ENCODE measurements around the gene PTPA. TPM values are rescaled to one million over a fixed set of nuclear protein-coding genes. Genes with fewer than 3 reads are reported as not detected.

Gene PTPA
- 121 and 129 TPM in 2 replicates for total RNA-seq

DNA sequence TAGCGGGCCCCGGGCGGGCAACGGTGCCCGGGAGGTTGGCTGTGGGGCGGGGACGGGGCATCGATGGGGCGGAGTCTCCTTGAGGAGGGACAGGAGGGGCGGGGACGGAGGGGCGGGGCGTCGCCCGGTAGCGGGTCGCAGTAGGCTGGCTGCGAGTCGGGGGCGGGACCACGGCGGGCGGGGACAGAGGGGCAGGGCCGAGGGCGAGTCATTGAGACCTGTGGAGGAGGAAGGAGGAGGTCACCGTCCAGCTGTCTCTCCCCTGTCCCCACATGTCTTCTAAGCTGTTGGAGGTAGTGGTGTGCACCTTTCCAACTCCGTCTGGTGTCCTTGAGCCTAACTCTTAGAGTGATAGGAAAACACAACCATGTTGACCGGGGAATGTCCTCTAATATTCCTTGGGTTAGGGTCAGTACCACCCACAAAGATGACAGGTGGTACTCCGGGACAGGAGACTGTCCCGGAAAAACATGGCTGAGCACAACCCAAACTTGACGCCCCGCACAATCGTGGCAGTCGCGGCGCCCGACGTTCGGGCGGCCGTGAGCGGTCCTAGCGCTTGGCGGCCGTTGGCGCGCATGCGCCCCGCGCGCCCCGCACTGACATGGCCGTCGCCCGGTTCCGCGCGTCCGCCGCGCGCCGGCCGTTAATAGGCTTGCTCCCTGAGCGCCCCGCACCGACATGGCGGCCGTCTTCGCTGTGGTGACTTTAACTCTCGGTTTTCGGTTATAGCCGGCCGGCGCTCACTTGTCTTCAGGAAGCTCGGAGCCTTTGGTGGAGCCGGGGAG is at the start of gene PTPA, which contains the start of gene CRAT:
PTPA (plus strand) TSS at position 676 of the 788 bp plus-strand sequence. CDS start 186 bp downstream, outside the sequence.
CRAT (minus strand) TSS at position 54 of the 788 bp plus-strand sequence. CDS start 284 bp downstream, outside the sequence.

GRCh38 chr9:129080601-129081387 is 30.4 kb upstream of the PTPA start, which contains the start of gene DOLPP1:
TSS of gene DOLPP1 (plus strand) at chr9:129081111. CDS start at chr9:129081132, 21 bp downstream.

DNA sequence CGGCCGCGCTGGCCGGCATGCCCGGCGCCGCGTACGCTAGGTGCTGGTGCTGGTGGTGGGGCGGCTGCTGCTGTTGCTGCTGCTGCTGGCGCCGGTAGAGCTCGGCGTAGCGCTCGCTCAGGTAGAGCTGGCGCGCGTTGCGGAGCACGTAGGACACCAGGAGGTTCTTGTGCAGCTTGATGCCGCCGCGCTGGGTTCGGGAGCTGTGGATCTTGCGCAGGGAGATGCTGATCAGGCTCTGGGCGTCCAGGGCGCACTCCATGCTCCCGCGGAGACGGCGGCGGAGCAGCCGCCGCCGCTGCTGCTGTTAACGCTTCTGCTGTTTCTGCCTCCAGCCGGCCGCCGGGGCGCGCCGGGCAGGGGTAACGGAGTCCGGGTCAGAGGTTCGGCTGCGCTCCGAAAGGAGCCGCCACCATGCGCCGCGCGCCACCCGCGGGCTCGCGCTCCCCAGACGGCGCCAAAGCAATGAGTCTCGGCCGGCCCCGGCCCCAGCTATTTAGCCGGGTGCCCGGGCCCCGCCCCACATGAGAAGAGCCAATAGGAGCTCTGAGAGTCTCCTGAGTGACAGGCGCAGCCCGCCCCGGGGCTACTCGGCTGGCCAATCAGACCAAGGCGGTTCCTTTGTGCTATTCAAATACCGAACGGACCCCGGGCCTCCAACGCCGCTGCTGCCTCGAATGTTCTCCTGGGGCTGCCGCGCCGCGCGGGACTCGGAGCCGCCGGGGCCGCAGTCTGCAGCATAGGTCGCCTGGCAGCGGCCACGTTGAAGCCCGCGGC is 66.8 kb downstream of the PTPA start, which contains the start of gene IER5L:
IER5L (minus strand) TSS at position 471 of the 777 bp plus-strand sequence; CDS start at position 262, 209 bp downstream.

Other genes starting within 250 kb of the PTPA start
- gene KYAT1, start 229.5 kb upstream of the PTPA start, total RNA-seq, result 12.2 and 13.4 TPM in 2 replicates
- gene LRRC8A, start 229.3 kb upstream of the PTPA start, total RNA-seq, result 29.1 and 36.1 TPM in 2 replicates
- gene PHYHD1, start 190.4 kb upstream of the PTPA start, total RNA-seq, result 3.4 and 6.2 TPM in 2 replicates
- gene DOLK, start 163.8 kb upstream of the PTPA start, total RNA-seq, result 31.6 and 32.9 TPM in 2 replicates
- gene NUP188, start 163.7 kb upstream of the PTPA start, total RNA-seq, result 37.7 and 70.7 TPM in 2 replicates
- 51.8 and 61.4 TPM in 2 replicates for gene SH3GLB2, start 83.1 kb upstream of the PTPA start, total RNA-seq
- 26.6 and 27.3 TPM in 2 replicates for gene MIGA2, start 74.8 kb upstream of the PTPA start, total RNA-seq
- gene DOLPP1, start 30.3 kb upstream of the PTPA start, total RNA-seq, result 9.7 and 14.1 TPM in 2 replicates
- gene CRAT, start 622 bp upstream of the PTPA start, total RNA-seq, result 31.2 and 41.6 TPM in 2 replicates
- gene IER5L, start 66.8 kb downstream of the PTPA start, total RNA-seq, result 41.9 and 74.2 TPM in 2 replicates